Ishikawa (cell line): ENCODE measurements around the gene STAC.

Experiments used
- CREB1 ChIP-seq: IDR thresholded peaks from 2 replicates; pipeline ENCODE4 v1.6.1; 2012; ENCODE audit warnings: low read depth
- EP300 ChIP-seq: IDR thresholded peaks from 2 replicates; pipeline ENCODE4 v1.6.1; 2012; ENCODE audit warnings: borderline replicate concordance
- FOXM1 ChIP-seq: IDR thresholded peaks from 2 replicates; pipeline ENCODE4 v1.6.1; 2012; ENCODE audit warnings: low read depth, borderline replicate concordance
- RAD21 ChIP-seq: IDR thresholded peaks from 2 replicates; pipeline ENCODE4 v1.6.1; 2012; ENCODE audit warnings: low read depth
- REST ChIP-seq: IDR thresholded peaks from 2 replicates; pipeline ENCODE4 v1.6.1; 2012; ENCODE audit warnings: low read depth, mild to moderate bottlenecking
- TAF1 ChIP-seq: IDR thresholded peaks from 2 replicates; pipeline ENCODE4 v1.6.1; 2012; ENCODE audit warnings: low read depth, mild to moderate bottlenecking
- TCF12 ChIP-seq: IDR thresholded peaks from 2 replicates; pipeline ENCODE4 v1.6.1; 2012; ENCODE audit warnings: low read depth
- TEAD4 ChIP-seq: IDR thresholded peaks from 2 replicates; pipeline ENCODE4 v1.6.1; 2012
- ZBTB7A ChIP-seq: IDR thresholded peaks from 2 replicates; pipeline ENCODE4 v1.6.1; 2012; ENCODE audit warnings: low read depth

GRCh38 chr3:36416599-36416998 is 36.3 kb downstream of the STAC start:
- no peak for TF ChIP-seq RAD21
- no peak for TF ChIP-seq TCF12
- TF ChIP-seq FOXM1, result no peak
- no peak for TF ChIP-seq EP300
- no peak for TF ChIP-seq REST
- no peak for TF ChIP-seq ZBTB7A
- TF ChIP-seq TAF1, result no peak
- no peak for TF ChIP-seq TEAD4
- TF ChIP-seq CREB1, result no peak
